A549 (cell line): Measurements from ENCODE around the gene HIF1A.

Source experiments
- MYC ChIP-seq: IDR thresholded peaks from 2 replicates; pipeline ENCODE4 v1.6.1; 2012; ENCODE audit warnings: mild to moderate bottlenecking, inconsistent platforms, low read length, improper control_type of control experiment, borderline replicate concordance
- NFE2L2 ChIP-seq: fragments of 150-350 bp; conservative IDR thresholded peaks from 2 replicates; pipeline ENCODE4 v1.6.1; 2014; ENCODE audit warnings: low read length
- TF ChIP-seq, protein P1 (sequence below): fragments of 200-600 bp; sonication (generic); IDR thresholded peaks from 2 replicates; pipeline ENCODE4 v1.6.1; 2016; ENCODE audit warnings: antibody characterized with exemption, mild to moderate bottlenecking, moderate library complexity

DNA sequence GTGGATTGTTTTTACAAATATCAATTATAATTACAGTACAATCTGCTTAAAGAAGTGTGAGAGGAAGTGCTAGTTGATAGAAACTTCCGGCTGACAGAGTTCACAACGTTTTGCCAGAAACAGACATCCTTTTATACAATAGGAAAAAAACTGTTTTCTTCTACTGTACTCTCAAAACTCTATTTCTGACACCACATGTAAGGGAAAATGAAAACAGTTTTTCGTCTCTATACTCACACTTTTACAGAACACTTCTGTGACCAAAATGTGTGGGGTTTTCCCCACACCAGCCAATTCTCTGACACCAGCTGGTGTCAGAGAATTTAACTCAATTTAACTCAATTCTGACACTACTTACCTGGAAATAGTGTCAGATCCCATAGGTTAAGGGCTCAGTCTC, 24.2 kb upstream of the HIF1A start:
- TF ChIP-seq MYC (no peak), NFE2L2 (no peak)
- TF ChIP-seq, protein P1, sequence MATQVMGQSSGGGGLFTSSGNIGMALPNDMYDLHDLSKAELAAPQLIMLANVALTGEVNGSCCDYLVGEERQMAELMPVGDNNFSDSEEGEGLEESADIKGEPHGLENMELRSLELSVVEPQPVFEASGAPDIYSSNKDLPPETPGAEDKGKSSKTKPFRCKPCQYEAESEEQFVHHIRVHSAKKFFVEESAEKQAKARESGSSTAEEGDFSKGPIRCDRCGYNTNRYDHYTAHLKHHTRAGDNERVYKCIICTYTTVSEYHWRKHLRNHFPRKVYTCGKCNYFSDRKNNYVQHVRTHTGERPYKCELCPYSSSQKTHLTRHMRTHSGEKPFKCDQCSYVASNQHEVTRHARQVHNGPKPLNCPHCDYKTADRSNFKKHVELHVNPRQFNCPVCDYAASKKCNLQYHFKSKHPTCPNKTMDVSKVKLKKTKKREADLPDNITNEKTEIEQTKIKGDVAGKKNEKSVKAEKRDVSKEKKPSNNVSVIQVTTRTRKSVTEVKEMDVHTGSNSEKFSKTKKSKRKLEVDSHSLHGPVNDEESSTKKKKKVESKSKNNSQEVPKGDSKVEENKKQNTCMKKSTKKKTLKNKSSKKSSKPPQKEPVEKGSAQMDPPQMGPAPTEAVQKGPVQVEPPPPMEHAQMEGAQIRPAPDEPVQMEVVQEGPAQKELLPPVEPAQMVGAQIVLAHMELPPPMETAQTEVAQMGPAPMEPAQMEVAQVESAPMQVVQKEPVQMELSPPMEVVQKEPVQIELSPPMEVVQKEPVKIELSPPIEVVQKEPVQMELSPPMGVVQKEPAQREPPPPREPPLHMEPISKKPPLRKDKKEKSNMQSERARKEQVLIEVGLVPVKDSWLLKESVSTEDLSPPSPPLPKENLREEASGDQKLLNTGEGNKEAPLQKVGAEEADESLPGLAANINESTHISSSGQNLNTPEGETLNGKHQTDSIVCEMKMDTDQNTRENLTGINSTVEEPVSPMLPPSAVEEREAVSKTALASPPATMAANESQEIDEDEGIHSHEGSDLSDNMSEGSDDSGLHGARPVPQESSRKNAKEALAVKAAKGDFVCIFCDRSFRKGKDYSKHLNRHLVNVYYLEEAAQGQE, result no peak
